NCI-H748 treated with DMSO at 0.1 percent for 48 hours (cell line): ENCODE results near the gene DNAH12.
"Not testable (repeated sequence)": the region's sequence is repeated elsewhere in the genome, so short reads cannot be mapped to it uniquely, and the experiment has no call there.

Source experiments
- DNase-seq: peaks from one replicate; lab custom pipeline; 2025; lab: John Stamatoyannopoulos, UW

Gene DNAH12

DNA sequence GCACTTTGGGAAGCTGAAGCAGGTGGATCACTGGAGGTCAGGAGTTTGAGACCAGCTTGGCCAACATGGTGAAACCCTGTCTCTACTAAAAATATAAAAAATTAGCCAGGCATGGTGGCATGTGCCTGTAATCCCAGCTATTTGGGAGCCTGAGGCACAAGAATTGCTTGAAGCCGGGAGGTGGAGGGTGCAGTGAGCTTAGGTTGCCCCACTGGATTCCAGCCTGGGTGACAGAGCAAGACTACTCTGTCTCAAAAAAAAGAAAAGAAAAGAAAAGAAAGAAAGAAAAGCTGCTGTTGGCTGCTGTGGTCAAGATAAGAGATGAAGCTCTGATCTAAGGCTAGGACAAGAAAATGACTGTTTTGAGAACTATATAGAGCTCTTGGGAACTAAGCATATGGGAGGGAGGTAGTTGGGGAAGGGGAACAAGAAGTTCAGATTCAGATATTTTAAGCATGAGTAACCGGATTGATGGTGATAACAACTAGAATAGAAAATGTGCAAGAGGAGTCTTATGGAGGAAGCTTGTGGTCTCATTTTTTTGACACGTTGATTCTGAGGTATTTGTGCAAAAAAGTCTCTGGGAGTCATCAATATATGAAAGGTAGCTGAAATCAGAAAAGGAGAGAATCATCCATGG is 25.7 kb downstream of the DNAH12 start:
- no peak for DNase-seq

DNA sequence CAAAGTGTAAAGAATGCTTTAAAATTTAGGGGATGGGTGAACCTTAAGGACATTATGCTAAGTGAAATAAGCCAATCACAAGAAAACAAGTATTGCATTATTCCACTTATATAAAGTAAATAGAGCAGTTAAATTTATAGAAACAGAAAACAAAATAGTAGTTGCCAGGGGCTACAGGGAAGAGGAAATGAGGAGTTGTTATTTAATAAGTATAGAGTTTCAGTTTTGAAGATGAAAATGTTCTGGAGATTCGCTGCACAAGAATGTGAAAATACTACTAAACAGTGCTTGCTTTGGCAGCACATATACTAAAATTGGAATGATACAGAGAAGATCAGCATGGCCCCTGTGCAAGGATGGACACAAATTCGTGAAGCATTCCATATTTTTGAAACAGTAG is 32.0 kb downstream of the DNAH12 start:
- DNase-seq: no peak

DNA sequence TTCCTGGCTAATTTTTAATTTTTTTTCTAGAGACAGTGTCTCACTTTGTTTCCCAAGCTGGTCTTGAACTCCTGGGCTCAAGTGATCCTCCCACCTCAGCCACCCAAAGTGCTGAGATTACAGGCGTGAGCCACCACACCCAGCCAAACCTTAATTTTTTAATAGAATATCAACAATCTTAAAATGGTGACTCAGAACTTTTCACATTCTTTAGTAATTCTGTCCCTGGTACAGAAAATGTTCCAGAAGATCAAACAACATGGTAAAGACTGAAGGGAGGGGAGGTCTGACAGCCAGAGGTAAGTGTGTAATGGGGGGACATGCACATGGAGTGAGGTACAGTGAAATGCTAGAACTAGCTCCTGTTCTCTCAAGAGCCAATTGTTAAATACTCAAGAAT is 38.2 kb downstream of the DNAH12 start:
- DNase-seq: no peak

DNA sequence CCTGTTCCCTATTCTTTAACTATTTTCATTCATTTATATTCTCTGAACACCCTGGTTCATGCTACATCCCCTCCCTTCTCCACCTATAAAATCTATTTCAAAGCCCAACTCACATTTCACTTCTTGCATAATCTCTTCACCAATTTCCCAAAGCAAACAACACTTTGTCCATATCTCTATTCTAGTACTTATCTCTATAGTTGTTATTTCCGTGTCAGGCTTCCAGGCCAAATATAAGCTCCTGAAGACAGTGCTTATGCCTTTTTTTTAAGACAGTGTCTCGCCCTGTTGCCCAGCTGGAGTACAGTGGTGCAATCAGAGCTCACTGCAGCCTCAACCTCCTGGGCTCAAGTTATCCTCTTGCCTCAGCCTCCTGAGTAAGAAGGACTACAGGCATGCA is 43.6 kb downstream of the DNAH12 start:
- no peak for DNase-seq

DNA sequence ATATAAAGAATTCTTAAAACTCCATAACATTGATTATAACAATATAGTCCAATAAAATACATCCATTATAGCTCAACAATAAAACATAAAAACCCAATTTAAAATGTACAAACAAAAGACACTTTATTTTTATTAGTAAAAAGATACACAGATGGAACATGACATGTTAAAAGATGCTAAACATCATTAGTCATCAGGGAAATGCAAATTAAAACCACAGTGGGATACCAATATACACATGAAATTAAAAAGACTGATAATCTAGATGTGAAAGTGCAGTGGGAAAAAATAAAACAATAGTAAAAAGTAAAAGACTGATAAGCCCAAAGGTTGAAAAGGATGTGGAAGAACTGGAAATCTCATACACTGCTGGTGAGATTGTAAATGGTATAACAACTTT is 46.2 kb downstream of the DNAH12 start:
- no peak for DNase-seq

DNA sequence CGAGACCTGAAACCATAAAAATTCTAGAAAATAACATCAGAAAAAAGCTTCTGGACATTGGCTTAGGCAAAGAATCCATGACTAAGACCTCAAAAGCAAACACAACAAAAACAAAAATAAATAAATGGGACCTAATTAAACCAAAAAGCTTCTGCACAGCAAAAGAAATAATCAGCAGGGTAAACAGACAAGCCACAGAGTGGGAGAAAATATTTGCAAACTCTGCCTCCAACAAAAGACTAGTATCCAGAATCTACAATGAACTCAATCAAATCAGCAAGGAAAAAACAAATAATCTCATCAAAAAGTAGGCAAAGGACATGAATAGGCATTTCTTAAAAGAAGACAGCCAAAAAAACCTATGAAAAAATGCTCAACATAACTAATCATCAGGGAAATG is 59.6 kb downstream of the DNAH12 start:
- no peak for DNase-seq

DNA sequence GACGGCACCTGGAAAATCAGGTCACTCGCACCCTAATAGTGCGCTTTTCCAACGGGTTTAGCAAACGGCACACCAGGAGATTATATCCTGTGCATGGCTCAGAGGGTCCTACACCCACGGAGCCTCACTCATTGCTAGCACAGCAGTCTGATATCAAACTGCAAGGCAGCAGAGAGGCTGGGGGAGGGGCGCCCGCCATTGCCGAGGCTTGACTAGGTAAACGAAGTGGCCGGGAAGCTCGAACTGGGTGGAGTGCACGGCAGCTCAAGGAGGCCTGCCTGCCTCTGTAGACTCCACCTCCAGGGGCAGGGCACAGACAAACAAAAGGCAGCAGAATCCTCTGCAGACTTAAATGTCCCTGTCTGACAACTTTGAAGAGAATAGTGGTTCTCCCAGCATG is 67.0 kb downstream of the DNAH12 start:
- not testable (repeated sequence) for DNase-seq

DNA sequence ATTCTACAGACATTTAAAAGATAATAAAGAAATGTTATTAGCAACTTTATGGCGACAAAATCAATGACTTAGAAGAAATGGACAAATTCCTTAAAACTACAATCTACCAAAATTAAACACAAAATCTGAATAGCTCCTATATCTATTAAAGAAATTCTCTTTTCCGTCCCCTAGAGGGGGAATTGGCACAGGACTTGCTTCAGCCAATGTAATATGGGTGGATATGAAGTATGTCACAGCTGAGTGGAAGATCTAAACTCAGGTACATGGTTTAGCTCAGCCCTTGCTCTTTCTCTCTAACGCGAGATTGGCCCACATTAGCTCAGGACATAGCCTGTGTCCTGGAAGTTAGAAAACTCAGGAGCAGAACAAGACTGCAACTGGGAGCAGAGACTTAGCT is 79.3 kb downstream of the DNAH12 start:
- DNase-seq: no peak

DNA sequence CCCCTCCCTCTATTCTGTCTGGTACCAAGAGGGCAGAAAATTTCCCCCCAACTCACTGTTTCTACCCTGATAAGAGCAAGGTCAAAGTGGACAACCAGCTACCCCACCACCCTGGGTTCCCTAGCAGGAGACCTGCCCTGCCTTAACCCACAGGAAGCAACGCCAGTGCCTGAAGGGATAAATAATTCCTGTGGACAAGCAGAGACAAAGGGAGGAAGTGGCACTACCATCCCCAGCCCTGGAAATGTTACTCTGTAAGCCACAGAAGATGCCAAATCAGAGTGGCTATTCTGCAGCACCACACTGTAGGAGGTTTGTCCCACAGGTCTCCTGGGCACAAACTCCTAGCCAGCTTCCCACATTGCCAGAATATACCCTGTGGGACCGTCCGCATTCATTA is 80.1 kb downstream of the DNAH12 start:
- no peak for DNase-seq

DNA sequence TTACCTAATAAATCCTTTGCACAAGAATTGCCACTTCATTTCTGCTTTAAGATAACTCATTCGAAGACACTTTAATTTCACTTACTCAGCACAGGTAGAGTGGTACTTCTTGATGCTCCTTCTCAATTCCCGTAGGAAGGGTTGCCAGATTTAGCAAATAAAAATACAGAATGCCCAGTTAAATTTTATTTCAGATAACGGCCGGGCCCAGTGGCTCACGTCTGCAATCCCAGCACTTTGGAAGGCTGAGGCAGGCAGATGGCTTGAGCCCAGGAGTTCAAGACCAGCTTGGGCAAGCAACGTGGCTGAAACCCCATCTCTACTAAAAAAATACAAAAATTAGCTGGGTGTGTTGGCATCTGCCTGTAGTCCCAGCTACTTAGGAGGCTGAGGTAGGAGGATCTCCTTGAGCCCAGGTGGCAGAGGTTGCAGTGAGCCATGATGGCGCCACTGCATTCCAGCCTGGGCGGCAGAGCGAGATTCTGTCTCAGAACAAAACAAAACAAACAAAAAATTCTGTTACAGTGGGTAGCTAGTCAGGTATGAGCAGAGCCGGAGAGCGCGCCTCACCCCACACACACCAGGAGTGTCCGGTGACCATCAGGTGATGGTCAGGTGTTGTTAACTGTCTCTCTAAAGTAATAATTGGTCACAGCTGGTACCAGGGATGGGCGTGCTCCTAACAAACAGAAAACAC is 92.8 kb downstream of the DNAH12 start:
- DNase-seq: no peak

DNA sequence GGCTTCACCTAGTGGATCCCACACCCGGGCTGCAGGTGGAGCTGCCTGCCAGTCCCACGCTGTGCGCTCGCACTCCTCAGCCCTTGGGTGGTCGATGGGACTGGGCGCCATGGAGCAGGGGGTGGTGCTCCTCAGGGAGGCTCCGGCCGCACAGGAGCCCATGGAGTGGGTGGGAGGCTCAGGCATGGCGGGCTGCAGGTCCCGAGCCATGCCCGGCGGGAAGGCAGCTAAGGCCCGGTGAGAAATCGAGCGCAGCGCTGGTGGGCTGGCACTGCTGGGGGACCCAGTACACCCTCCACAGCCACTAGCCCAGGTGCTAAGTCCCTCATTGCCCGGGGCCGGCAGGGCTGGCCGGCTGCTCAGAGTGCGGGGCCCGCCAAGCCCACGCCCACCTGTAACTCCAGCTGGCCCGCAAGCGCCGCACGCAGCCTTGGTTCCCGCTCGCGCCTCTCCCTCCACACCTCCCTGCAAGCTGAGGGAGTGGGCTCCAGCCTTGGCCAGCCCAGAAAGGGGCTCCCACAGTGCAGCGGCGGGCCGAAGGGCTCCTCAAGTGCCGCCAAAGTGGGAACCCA is 94.8 kb downstream of the DNAH12 start:
- not testable (repeated sequence) for DNase-seq

DNA sequence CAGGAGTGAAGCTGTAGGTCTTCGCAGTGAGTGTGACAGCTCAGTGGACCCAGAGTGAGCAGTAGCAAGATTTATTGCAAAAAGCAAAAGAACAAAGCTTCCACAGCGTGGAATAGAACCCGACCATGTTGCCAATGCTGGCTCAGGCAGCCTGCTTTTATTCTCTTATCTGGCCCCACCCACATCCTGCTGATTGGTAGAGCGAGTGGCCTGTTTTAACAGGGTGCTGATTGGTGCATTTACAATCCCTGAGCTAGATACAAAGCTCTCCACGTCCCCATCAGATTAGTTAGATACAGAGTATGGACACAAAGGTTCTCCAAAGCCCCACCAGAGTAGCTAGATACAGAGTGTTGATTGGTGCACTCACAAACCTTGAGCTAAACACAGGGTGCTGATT is 95.7 kb downstream of the DNAH12 start:
- DNase-seq: not testable (repeated sequence)

DNA sequence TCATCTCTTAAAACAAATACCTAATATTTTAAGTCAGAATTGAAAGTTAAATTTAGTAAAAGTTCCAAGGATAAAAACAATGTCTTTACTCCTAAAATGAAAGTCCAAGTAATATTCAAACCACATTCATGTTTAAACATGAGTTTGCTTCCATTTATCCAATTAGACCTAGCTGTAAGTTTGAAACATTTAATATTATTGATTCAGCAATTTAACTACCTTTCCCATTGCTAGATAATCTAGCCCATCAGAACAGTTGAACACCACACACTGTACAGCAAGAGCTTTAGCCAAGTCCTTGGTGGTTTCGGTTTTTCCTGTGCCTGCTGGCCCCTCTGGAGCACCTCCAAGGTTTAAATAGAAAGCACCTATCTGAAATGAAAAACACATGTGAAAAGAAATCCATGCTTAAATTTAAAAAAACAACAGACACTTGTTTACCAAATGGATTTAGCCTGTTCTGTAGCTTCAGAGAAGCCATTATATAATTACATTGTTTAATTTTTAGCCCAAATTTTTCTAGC is 97.8 kb downstream of the DNAH12 start:
- DNase-seq: no peak

DNA sequence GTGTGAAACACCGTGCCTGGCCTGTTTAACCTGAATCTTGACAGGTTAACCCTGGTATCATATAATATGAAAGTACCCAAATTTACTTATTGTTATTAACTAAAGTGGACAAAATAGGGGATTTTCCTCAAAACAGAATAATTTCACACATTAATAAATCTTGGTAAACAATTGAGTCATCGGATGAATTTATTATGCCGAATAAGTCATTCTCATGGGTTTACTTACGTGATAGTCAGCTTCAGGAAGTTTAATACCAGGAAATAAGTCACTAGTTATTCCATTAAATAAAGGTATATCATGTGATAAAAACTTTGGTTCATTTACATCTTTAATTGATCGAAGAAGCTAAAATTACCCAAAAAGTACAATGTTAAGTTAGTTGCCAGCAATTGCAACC is 99.7 kb downstream of the DNAH12 start:
- no peak for DNase-seq

DNA sequence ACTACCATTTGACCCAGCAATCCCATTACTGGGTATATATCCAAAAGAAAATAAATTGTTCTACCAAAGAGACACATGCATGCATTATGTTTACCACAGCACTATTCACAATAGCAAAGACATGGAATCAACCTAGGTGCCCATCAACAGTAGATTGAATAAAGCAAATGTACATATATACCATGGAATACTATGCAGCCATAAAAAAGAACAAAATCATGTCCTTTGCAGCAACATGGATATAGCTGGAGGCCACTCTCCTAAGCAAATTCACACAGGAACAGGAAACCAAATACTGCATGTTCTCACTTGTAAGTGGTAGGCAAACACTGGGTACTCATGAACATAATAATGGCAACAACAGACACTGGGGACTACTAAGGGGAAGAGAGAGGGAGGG is 104.0 kb downstream of the DNAH12 start:
- DNase-seq: not testable (repeated sequence)

DNA sequence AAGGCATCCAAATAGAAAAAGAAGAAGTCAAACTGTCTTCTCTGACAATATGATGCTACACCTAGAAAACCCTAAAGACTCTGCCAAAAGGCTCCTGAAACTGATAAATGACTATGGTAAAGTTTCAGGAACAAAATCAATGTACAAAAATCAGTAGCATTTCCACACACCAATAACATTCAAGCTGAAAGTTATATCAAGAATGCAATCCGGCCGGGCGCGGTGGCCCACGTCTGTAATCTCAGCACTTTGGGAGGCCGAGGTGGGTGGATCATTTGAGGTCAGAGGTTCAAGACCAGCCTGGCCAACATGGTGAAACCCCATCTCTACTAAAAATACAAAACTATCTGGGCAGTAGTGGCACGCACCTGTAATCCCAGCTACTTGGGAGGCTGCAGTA is 105.7 kb downstream of the DNAH12 start:
- DNase-seq: not testable (repeated sequence)

DNA sequence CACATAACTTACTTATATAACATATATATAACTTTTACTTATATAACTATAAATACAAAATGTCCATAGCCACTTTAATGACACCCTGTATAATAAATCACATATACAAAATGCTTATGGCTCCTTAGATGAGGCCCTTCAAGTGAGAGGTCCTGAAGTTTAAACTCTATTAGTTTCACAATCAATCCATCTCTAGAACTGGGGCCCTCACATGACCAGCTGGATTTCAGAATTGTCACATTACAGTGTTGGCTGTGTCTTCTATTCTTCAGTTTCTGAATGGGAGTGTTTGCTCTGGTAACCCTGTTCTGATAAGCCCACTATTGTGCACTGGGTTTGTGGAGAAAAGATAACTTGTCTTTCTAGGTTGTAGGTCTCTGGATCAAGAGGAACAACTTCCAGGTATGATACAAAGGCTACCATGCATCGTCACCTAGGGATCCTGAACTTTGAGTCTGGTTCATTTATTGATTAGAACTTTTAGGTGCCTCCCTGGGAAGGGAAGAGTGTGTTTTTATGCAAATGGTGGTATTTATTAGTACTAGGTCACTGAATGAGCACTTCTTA is 107.9 kb downstream of the DNAH12 start:
- no peak for DNase-seq

DNA sequence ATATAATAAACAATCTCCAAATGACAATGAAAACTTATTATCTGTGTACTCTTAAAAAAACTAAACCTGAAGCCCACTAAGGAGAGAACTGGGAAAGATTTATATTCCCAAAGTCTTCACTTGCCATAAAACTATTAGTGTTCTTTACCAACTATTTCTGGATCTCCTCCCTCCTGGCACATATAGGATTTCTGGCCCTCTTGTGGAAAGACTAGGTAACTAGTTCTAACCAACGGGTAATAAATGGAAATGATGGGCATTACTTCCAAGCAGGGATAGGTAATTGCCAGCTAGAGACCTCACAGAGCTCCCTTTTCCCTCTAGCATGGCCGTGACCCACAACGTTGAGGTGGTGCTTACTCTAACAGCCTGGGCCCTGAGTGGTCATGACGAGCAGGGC is 110.1 kb downstream of the DNAH12 start:
- DNase-seq: peak; percentile 22

DNA sequence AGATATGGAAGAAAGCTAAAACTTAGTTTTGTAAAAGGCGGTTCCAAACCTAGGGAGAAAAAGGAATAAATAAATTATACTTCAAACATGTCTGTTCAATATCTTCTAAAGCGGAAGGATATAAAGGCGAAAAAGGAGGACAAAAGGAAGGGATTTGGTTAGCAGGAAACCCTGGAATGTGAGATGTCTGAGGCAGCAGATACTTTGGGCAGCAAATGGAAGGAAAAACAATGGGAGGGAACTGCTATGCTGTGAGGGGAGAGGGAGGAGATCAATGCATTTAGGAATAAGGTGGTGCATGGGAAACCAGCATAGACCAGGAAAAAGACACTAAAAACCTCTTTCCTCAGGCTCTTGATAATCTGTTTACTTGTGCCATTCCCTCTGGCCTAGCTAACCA is 120.8 kb downstream of the DNAH12 start:
- no peak for DNase-seq

DNA sequence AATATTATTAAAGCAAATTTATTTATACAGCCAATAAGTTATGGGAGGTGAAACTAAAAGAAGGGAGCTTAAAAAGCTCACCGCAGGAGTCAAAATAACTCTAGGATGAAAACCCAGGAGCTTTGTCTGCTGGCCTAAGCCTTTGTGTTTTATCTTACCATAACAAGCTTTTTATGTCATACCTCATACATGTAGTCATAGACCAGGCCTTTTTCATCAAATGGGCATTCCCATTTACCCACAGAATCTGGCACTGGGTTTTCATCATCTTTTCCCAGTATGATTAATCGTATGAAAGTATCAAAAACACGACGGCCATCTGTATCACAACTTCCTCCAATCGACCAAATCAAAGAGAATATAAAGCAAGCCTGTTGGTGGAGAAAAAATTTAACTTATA is 122.8 kb downstream of the DNAH12 start:
- DNase-seq: no peak

DNA sequence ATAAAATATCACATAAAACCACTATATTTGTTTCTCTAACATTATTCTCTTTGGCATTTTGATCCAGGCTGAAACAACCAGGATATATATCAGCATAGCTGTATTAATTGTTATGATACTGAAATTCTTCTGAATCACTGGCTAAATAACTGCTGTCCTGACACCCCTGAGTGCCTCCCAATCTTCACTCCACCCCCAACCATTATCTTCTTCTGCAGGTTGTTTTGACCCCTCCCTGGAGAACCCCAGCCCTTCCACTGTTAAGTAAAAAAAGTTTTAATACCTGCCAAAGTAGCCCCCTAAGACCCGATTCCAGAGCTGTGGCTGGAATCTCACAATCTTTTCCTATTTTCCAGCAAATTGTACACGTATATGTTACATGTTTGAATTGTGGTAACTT is 124.1 kb downstream of the DNAH12 start:
- no peak for DNase-seq

DNA sequence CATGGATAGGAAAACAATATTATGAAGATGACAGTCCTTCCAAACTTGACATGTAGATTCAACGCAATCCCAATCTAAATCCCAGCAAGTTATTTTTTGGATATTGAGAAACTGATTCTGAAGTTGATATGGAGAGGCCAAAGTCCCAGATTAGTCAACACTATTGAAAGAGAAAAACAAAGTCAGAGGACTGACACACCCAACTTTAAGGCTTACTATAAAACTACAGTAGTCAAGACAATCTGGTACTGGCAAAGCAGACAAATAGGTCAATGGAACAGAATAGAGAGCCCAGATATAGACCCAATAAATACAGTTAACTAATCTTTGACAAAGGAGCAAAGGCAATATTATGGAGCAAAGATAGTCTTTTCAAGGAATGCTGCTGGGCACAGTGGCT is 132.4 kb downstream of the DNAH12 start:
- DNase-seq: no peak

DNA sequence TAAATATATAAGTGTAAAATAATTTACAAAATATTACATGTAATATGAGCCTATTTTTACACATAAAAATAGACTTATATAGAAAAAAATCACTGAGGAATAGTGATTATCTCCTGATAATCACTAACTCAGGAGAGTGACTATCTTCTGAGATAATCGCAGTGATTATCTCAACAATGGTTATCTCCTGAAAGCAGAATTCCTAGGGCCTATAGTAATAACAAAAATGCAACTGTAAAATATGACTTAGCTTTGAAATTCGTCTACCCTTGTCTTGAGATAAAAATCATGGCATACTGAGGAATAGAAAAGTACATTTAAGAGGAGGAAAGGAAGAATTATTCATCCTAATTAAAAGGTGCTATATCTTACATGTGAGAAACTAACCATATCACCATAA is 134.7 kb downstream of the DNAH12 start:
- no peak for DNase-seq
